Activated T-cell treated with anti-CD3 and anti-CD28 coated beads, Interleukin-2, amount 50 U/mL, for 4 hours (primary cell): ENCODE results near the gene MRGPRD. TPM values are rescaled to one million over a fixed set of nuclear protein-coding genes. Genes with fewer than 3 reads are reported as not detected.
"Not testable (repeated sequence)": the region's sequence is repeated elsewhere in the genome, so short reads cannot be mapped to it uniquely, and the experiment has no call there.

ENCODE experiments used
- ATAC-seq, 2 donors: fragments of 200-7000 bp; cut with Tn5 transposase; one replicate each; pipeline ENCODE4 v1.10.0; 2021
- DNase-seq: peaks from one replicate; pipeline ENCODE4 v3.0.0-alpha.2; 2020
- H3K27me3 Mint-ChIP-seq: one replicate; pipeline ENCODE4 v1.8.0; 2021; ENCODE audit warnings: low read depth, mixed read lengths
- H3K36me3 Mint-ChIP-seq: one replicate; pipeline ENCODE4 v1.8.0; 2022; ENCODE audit warnings: mixed read lengths; ENCODE audit not compliant: insufficient read depth
- H3K4me1 Mint-ChIP-seq: one replicate; pipeline ENCODE4 v1.8.0; 2021; ENCODE audit warnings: low read depth, mixed read lengths
- H3K4me3 Mint-ChIP-seq: one replicate; pipeline ENCODE4 v1.8.0; 2021; ENCODE audit warnings: mild to moderate bottlenecking, moderate library complexity, mixed read lengths
- H3K9me3 Mint-ChIP-seq: one replicate; pipeline ENCODE4 v1.8.0; 2021; ENCODE audit warnings: mixed read lengths
- total RNA-seq, 3 donors: library from RNA; stranded (reverse); gene quantifications; one replicate each; pipeline ENCODE4 v1.2.1, GENCODE V29; 2021

The MRGPRD gene
- total RNA-seq, 3 donors from 2014 or later, result not detected

GRCh38 chr11:69001243-69002081, 20.7 kb upstream of the MRGPRD start:
- H3K27me3 Mint-ChIP-seq, result peaks cover 16% of the 10 kb centered on the region
- H3K36me3 Mint-ChIP-seq, result no peaks in the 10 kb centered on the region
- peaks cover 3% of the 10 kb centered on the region for H3K4me1 Mint-ChIP-seq
- no peak overlapping the region for H3K4me3 Mint-ChIP-seq
- ATAC-seq, result no peak
- no peak for DNase-seq
- H3K9me3 Mint-ChIP-seq, result no peaks in the 10 kb centered on the region

- DNase-seq, result no peak
- Mint-ChIP-seq H3K36me3 (no peaks in the 10 kb centered on the region), H3K27me3 (peaks cover 14% of the 10 kb centered on the region), H3K4me1 (peaks cover 3% of the 10 kb centered on the region), H3K4me3 (no peak overlapping the region), H3K9me3 (no peaks in the 10 kb centered on the region)
- no peak for ATAC-seq
Measured at GRCh38 chr11:69000831-69001242, 20.1 kb upstream of the MRGPRD start.

GRCh38 chr11:69000391-69000790, 19.6 kb upstream of the MRGPRD start:
- no peaks in the 10 kb centered on the region for H3K36me3 Mint-ChIP-seq
- H3K27me3 Mint-ChIP-seq, result peaks cover 11% of the 10 kb centered on the region
- peaks cover 3% of the 10 kb centered on the region for H3K4me1 Mint-ChIP-seq
- no peak for ATAC-seq
- DNase-seq, result no peak
- H3K4me3 Mint-ChIP-seq, result no peak overlapping the region
- H3K9me3 Mint-ChIP-seq, result no peaks in the 10 kb centered on the region

- ATAC-seq, H3K4me1 Mint-ChIP-seq, DNase-seq, H3K4me3 Mint-ChIP-seq, H3K36me3 Mint-ChIP-seq, H3K27me3 Mint-ChIP-seq, H3K9me3 Mint-ChIP-seq: not testable (repeated sequence)
Measured at GRCh38 chr11:68999748-69000355, 19.1 kb upstream of the MRGPRD start.

- no peaks in the 10 kb centered on the region for H3K36me3 Mint-ChIP-seq
- no peak for DNase-seq
- H3K27me3 Mint-ChIP-seq, result peaks cover 14% of the 10 kb centered on the region
- H3K9me3 Mint-ChIP-seq, result no peaks in the 10 kb centered on the region
- ATAC-seq, result no peak
- H3K4me3 Mint-ChIP-seq, result no peak overlapping the region
- peaks cover 3% of the 10 kb centered on the region for H3K4me1 Mint-ChIP-seq
Measured at GRCh38 chr11:68999093-68999747, 18.4 kb upstream of the MRGPRD start.

GRCh38 chr11:68998390-68998911, 17.7 kb upstream of the MRGPRD start:
- no peak for ATAC-seq
- Mint-ChIP-seq H3K4me1 (peaks cover 3% of the 10 kb centered on the region), H3K36me3 (no peaks in the 10 kb centered on the region), H3K9me3 (no peaks in the 10 kb centered on the region), H3K4me3 (no peak overlapping the region), H3K27me3 (peaks cover 16% of the 10 kb centered on the region)
- DNase-seq, result no peak

GRCh38 chr11:68997995-68998348, 17.2 kb upstream of the MRGPRD start:
- no peak for ATAC-seq

GRCh38 chr11:68997124-68997994, 16.6 kb upstream of the MRGPRD start:
- ATAC-seq, result no peak
- Mint-ChIP-seq H3K36me3 (no peaks in the 10 kb centered on the region), H3K4me3 (no peak overlapping the region), H3K4me1 (peaks cover 3% of the 10 kb centered on the region), H3K9me3 (no peaks in the 10 kb centered on the region), H3K27me3 (peaks cover 25% of the 10 kb centered on the region)
- no peak for DNase-seq

More at GRCh38 chr11:68997995-68998348, 17.2 kb upstream of the MRGPRD start:
- Mint-ChIP-seq H3K27me3 (peaks cover 21% of the 10 kb centered on the region), H3K9me3 (no peaks in the 10 kb centered on the region), H3K36me3 (no peaks in the 10 kb centered on the region), H3K4me3 (no peak overlapping the region), H3K4me1 (peaks cover 3% of the 10 kb centered on the region)
- no peak for DNase-seq

- peaks cover 3% of the 10 kb centered on the region for H3K4me1 Mint-ChIP-seq
- H3K27me3 Mint-ChIP-seq, result peaks cover 31% of the 10 kb centered on the region
- no peak overlapping the region for H3K4me3 Mint-ChIP-seq
- no peak for ATAC-seq
- H3K36me3 Mint-ChIP-seq, result no peaks in the 10 kb centered on the region
- no peaks in the 10 kb centered on the region for H3K9me3 Mint-ChIP-seq
- no peak for DNase-seq
Measured at GRCh38 chr11:68996376-68997123, 15.8 kb upstream of the MRGPRD start.

- ATAC-seq (no peak), DNase-seq (no peak)
- Mint-ChIP-seq H3K27me3 (peaks cover 31% of the 10 kb centered on the region), H3K4me1 (peaks cover 3% of the 10 kb centered on the region), H3K9me3 (no peaks in the 10 kb centered on the region), H3K4me3 (no peak overlapping the region), H3K36me3 (no peaks in the 10 kb centered on the region)
Measured at GRCh38 chr11:68994894-68995285, 14.1 kb upstream of the MRGPRD start.

GRCh38 chr11:68994161-68994893, 13.5 kb upstream of the MRGPRD start:
- Mint-ChIP-seq H3K9me3 (no peaks in the 10 kb centered on the region), H3K36me3 (no peaks in the 10 kb centered on the region), H3K27me3 (peaks cover 29% of the 10 kb centered on the region), H3K4me3 (no peak overlapping the region), H3K4me1 (peaks cover 3% of the 10 kb centered on the region)
- no peak for ATAC-seq
- DNase-seq, result no peak

- H3K9me3 Mint-ChIP-seq, result no peaks in the 10 kb centered on the region
- H3K4me1 Mint-ChIP-seq, result no peaks in the 10 kb centered on the region
- peaks cover 28% of the 10 kb centered on the region for H3K27me3 Mint-ChIP-seq
- H3K4me3 Mint-ChIP-seq, result no peak overlapping the region
- H3K36me3 Mint-ChIP-seq, result no peaks in the 10 kb centered on the region
- ATAC-seq, result no peak
- DNase-seq, result no peak
Measured at GRCh38 chr11:68993546-68993945, 12.8 kb upstream of the MRGPRD start.

- no peak for DNase-seq
- no peak for ATAC-seq
- Mint-ChIP-seq H3K9me3 (no peaks in the 10 kb centered on the region), H3K36me3 (no peaks in the 10 kb centered on the region), H3K4me3 (no peak overlapping the region), H3K4me1 (no peaks in the 10 kb centered on the region), H3K27me3 (peaks cover 26% of the 10 kb centered on the region)
Measured at GRCh38 chr11:68992743-68993255, 12.0 kb upstream of the MRGPRD start.
